ENCODE data around the gene ZSCAN25.
"Not testable (repeated sequence)": the region's sequence is repeated elsewhere in the genome, so short reads cannot be mapped to it uniquely, and the experiment has no call there.

The ZSCAN25 gene

DNA sequence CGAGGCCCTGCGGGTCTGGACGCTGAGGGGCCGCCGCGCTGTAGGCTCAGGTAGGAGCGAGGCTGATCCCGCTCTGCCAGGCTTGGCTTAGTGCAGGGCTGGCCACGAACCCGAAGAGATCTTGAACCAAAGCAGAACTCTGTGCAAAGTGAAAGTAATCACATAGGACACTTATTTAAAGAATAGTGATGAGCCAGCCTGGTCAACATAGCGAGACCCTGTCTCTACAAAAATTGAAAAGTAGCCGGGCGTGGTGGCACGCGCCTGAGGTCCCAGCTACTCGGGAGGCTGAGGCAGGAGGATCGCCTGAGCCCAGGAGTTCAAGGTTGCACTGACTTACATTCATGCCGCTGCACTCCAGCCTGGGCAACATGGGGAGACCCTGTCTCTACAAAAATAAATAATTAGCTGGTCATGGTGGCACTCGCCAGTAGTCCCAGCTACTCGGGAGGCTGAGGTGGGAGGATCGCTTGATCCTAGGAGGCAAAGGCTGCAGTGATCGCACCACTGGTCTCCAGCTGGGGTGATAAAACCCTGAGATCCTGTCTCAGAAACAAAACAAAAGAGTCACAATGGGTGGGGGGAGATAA lies 541 bp downstream of the ZSCAN25 start:
- no peak for DNase-seq (ENCODE audit: low read depth)

GRCh38 chr7:99618726-99619125 lies 2.0 kb downstream of the ZSCAN25 start:
- DNase-seq (ENCODE audit: low read depth), result no peak

GRCh38 chr7:99619571-99620130 lies 2.9 kb downstream of the ZSCAN25 start:
- no peak for DNase-seq (ENCODE audit: low read depth)

DNA sequence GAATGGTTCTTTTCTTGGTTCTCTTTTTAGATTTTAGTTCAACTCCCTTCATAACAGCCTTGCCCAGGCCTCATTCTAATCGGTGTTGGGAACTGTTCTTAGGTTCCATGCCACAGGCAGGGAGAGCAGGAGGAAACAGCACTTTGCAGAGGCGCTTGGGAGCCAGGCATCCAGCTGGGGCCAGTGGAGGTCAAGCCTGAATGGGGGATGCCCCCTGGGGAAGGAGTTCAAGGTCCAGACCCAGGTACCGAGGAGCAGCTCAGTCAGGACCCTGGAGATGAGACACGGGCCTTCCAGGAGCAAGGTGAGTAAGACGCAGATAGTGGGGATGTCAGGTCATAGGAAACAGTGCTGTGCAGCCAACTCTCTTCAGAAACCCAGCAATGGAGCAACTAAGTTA lies 4.5 kb downstream of the ZSCAN25 start:
- DNase-seq (ENCODE audit: low read depth), result no peak

- DNase-seq (ENCODE audit: low read depth), result no peak
Measured at GRCh38 chr7:99622596-99622995, 5.8 kb downstream of the ZSCAN25 start.

DNA sequence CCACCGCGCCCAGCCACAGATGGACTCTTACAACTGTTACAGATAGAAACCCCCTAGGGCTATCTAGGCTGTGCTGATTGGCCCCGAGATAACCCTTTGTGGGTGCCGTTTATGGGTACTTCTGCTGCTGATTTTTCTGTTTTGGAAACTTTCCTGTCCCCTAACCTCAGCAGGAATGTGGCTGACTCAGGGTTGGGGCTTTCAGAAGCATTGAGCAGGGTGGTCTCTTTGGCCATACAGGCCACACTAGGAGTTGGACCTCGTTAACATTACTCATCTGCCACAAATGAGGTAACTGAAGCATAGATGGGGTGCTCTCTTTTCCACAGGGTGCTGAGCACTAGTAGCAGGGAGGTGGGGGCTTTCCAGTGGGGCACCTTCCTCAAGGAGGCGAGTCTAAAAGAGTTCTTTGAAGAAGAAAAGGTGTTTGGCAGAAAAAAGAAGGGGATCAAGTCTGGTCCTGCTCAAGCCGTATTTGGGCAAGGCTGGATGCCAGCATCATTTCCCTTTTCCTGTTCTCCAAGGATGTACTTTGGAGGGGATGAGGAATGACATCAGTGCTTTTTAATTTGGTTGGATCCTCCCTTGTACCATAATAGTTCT lies 6.4 kb downstream of the ZSCAN25 start:
- no peak for DNase-seq (ENCODE audit: low read depth)

DNA sequence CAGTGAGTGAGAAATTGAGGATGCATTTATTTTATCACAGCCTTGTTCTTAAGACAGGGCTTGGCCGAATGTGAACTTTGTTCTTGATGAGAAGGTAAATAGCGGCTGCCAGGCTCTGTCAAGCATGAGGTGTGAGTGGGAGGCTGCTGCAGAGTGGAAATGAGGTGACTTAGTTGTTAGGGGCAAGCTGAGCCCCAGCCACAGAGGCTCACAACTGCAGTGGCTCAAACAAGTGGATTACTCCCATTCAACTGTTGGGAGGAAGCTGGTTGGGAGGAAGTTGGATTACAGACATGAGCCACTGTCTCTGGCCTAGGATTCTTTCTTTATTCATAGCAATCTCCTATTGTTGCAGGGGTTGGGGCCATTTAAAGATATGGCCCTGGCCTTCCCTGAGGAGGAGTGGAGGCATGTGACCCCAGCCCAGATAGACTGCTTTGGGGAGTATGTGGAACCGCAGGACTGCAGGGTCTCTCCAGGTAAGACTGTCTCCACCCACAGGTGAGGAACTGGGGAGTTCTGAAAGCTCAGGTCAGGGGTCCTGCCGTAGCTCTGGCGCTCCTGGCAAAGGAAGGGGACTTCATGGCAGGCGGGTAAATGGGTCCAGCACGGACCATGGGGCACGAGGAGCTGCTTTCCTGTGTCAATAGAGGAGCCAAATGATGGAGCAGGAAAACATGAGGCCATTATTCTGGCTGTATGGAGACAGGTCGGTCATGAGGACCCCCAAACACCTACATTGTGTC lies 7.1 kb downstream of the ZSCAN25 start:
- no peak for DNase-seq (ENCODE audit: low read depth)

DNA sequence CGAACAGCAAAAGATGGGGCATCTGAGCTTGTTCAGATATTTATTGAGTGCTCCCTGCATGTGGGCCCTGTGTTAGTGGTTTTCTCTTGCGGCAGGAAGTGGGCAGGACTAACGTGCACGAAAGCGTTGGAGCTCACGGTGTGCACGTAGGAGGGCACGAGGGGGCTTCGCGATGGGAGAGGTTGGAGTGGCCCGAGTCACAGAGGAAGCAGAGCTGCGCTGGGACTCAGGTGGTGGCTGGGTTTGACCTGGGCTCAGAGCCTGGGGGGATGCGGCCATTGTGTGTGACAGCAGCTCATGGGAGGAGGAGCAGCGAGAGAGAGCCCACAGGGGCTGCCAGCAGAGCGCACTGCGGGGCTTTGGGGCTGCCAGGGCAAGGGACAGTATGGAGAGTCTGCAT lies 7.7 kb downstream of the ZSCAN25 start:
- DNase-seq (ENCODE audit: low read depth), result no peak

DNA sequence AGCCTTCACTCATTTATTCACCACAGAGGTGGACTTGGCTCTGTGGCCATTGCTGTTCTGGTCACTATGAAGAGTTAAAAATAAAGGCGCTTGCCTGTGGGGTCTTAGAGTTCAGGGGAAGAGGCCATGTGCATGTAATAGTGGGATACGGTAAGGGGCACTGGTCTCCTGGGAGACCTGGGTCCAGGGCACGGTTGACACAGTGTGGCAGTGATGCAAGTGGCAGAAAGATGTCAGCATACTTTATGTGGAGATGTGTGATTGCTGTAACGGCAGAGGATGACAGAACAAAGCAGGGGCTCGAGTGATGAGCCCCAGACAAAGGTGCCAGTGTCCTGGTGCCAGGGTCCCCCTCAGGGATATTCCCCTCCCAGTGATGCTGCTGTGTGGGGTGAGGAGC lies 8.6 kb downstream of the ZSCAN25 start:
- DNase-seq (ENCODE audit: low read depth), result no peak

- DNase-seq (ENCODE audit: low read depth), result no peak
Measured at GRCh38 chr7:99625961-99626360, 9.2 kb downstream of the ZSCAN25 start.

GRCh38 chr7:99626661-99627060 lies 9.9 kb downstream of the ZSCAN25 start:
- no peak for DNase-seq (ENCODE audit: low read depth)

DNA sequence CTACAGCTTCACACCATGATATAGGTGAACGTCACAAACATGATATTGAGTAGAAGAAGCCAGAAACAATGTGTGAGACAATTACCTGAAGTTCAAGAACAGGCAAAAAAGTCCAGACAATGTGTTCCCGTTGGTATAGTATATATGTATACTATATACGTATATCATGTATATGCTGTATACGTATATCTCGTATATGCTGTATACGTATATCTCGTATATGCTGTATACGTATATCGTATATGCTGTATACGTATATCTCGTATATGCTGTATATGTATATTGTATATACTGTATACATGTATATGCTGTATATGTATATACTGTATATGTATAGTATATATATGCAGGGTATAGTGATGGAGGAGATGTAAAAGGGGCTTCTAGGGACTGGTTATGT lies 10.8 kb downstream of the ZSCAN25 start:
- DNase-seq (ENCODE audit: low read depth), result no peak

GRCh38 chr7:99628471-99629465 lies 12.0 kb downstream of the ZSCAN25 start:
- no peak for DNase-seq (ENCODE audit: low read depth)

DNA sequence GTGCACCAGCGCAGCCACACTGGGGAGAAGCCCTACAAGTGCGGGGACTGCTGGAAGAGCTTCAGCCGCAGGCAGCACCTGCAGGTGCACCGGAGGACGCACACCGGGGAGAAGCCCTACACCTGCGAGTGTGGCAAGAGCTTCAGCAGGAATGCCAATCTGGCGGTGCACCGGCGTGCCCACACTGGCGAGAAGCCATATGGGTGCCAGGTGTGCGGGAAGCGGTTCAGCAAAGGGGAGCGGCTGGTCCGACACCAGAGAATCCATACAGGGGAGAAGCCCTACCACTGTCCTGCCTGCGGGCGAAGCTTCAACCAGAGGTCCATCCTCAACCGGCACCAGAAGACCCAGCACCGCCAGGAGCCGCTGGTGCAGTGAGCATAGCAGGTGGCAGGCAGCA lies 12.9 kb downstream of the ZSCAN25 start:
- DNase-seq (ENCODE audit: low read depth), result no peak

- no peak for DNase-seq (ENCODE audit: low read depth)
Measured at GRCh38 chr7:99631295-99632109, 14.8 kb downstream of the ZSCAN25 start.

DNA sequence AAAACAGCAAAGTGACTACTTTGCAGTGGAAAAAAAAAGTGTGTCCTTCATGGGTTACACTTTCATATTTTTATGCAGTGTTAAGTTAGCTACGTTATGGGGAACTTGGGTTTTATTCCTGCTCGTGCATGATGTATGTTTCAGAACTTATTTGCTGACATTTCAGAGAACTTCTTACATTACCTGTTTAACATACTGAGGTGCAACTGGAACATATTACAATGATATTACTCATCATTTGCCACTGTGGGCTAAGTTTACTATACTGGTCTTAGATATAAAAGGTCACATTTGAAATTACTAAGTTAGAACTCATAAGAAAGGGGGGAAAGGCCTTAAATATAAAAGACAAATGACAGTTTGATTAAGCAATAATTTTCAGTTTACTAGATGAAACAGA lies 20.7 kb downstream of the ZSCAN25 start:
- DNase-seq (ENCODE audit: low read depth), result not testable (repeated sequence)

GRCh38 chr7:99638731-99639130 lies 22.0 kb downstream of the ZSCAN25 start:
- DNase-seq (ENCODE audit: low read depth), result no peak

GRCh38 chr7:99639267-99639666 lies 22.5 kb downstream of the ZSCAN25 start:
- DNase-seq (ENCODE audit: low read depth), result no peak

GRCh38 chr7:99642027-99642426 lies 25.3 kb downstream of the ZSCAN25 start:
- no peak for DNase-seq (ENCODE audit: low read depth)

DNA sequence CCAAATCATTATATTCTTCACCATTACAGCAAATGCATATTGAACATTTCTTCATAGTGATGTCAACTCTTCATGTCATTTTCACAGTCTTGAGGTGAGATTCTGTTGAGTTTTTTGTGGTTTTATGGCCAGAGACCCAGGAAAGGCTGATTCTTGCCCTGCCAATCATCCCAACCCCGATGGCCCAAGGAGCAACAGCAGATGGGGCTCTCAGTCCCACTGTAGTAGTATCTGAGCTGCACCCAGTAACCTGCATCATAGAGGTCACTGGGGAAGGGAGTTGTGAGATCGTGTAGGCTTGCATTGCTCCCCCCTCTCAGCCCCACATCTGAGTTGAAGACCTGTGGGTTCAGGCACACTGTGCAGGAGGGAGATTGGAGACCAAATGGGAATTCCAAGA lies 26.7 kb downstream of the ZSCAN25 start:
- no peak for DNase-seq (ENCODE audit: low read depth)

GRCh38 chr7:99644431-99644830 lies 27.7 kb downstream of the ZSCAN25 start:
- DNase-seq (ENCODE audit: low read depth), result no peak
